ENCODE results near the gene IL23R. TPM values are rescaled to one million over a fixed set of nuclear protein-coding genes. Genes with fewer than 3 reads are reported as not detected.
"Not testable (repeated sequence)": the region's sequence is repeated elsewhere in the genome, so short reads cannot be mapped to it uniquely, and the experiment has no call there.

The IL23R gene
- total RNA-seq, 4 donors from 2014 or later = 0.19 to 0.32 TPM; not detected in 2

DNA sequence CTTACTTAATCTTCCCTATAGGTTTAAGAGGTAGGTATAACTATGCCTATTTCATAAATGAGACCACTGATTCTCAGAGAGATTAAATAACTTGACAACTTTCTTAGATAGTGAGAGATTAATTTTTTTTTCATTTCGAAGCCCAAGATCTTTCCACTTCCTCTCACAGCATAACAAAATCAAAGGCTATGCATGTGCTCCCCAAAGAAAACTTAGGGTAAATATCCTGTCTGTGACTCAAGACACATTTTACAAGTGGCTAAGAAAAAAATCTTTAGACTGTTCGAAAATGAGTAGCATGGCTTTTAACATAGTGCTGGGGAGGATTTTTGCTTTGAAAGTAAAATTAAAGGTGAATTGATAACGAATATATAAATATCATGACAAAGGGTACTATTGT is 23.3 kb upstream of the IL23R start:
- ATAC-seq (ENCODE audit: low FRiP score) = no peak
- TF ChIP-seq CTCF (IDR thresholded peaks at IDR 0.05) = no peak
- no peak for DNase-seq (ENCODE audit: low spot score)

DNA sequence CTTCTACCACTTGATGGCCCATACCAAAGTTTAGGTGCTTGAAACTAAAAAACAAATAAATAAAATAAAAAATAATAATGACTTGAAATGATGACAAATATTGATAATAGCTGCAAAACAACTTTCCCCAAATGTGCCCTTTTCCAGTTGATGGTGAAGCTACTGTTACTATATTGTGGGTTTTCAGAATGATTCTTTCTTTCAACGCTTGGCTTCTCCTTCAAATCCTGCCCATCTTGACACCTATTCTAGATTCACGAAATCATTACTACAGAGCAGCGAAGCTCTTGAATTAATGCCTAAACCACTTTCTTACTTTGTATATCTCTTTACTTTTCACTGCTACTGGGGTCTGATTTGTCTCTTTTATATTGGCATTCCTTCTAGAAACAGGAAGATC is 22.3 kb upstream of the IL23R start:
- TF ChIP-seq CTCF (IDR thresholded peaks at IDR 0.05) = no peak
- no peak for DNase-seq (ENCODE audit: low spot score)
- no peak for ATAC-seq (ENCODE audit: low FRiP score)

DNA sequence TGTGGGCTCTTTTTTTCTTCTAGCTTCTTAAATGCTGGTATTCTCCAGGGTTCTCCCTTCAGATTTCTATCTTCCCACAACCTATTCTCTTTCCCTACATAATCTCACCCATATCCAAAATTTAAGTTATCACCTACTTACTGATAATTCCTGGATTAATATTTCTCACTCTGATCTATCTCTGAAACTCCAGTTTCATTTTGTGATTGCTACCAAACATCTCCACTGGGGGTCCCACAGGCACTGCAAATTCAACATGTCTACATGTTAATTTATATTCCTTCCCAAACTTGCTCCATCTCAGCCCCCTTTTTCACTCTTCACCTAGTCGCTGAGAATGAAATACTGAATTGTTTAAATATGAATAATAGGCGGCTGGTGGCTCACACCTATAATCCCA is 21.6 kb upstream of the IL23R start:
- DNase-seq (ENCODE audit: low spot score) = no peak
- no peak for TF ChIP-seq CTCF (IDR thresholded peaks at IDR 0.05)
- ATAC-seq (ENCODE audit: low FRiP score) = no peak

DNA sequence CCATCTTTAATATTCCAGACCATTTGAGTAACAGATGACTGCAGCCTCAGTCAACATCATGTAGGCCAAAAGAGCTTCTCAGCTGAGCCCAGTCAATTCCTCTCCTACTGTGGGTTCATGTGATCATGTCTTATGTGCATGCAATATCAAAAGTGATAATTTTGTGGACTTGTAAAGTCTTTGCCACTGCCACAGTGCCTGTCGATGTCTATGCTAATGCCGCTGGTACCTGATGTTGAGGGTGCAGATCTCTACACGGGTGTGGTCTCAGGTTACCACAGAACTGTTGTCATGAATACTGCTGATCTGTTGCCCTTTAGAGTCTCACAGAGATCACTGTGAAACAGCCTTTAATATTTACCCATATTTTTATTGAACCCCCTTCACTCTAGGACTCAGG is 20.2 kb upstream of the IL23R start:
- no peak for TF ChIP-seq CTCF (IDR thresholded peaks at IDR 0.05)
- ATAC-seq (ENCODE audit: low FRiP score) = no peak
- no peak for DNase-seq (ENCODE audit: low spot score)

GRCh38 chr1:67146539-67146938 is 19.7 kb upstream of the IL23R start:
- no peak for ATAC-seq (ENCODE audit: low FRiP score)
- no peak for TF ChIP-seq CTCF (IDR thresholded peaks at IDR 0.05)
- no peak for DNase-seq (ENCODE audit: low spot score)

GRCh38 chr1:67147973-67148372 is 18.3 kb upstream of the IL23R start:
- not testable (repeated sequence) for ATAC-seq (ENCODE audit: low FRiP score)

GRCh38 chr1:67148516-67149178 is 17.6 kb upstream of the IL23R start:
- ATAC-seq (ENCODE audit: low FRiP score) (peak; percentile 19), DNase-seq (ENCODE audit: low spot score) (no peak)
- no peak for TF ChIP-seq CTCF (IDR thresholded peaks at IDR 0.05)

More at GRCh38 chr1:67147973-67148372, 18.3 kb upstream of the IL23R start:
- DNase-seq (ENCODE audit: low spot score) = not testable (repeated sequence)

Data from omental fat pad (tissue), 4 donors.